ENCODE measurements around the gene ELMO1.

ELMO1 gene

GRCh38 chr7:37070471-37070870 lies 378.2 kb downstream of the ELMO1 start:
- no peak for TF ChIP-seq CTCF (conservative IDR thresholded peaks at IDR 0.05; ENCODE audit: low read depth)
- no peak overlapping the region for H3K27ac ChIP-seq
- no peak for DNase-seq (ENCODE audit: low spot score)
- ChIA-PET POLR2A (ENCODE audit: low non-redundant PET) (no interaction called here), CTCF (no interaction called here)

- CTCF ChIA-PET: no interaction called here
- POLR2A ChIA-PET (ENCODE audit: low non-redundant PET): no interaction called here
- DNase-seq (ENCODE audit: low spot score): no peak
- TF ChIP-seq CTCF (conservative IDR thresholded peaks at IDR 0.05; ENCODE audit: low read depth): no peak
- H3K27ac ChIP-seq: no peak overlapping the region
Observed at GRCh38 chr7:37070031-37070430, 378.6 kb downstream of the ELMO1 start.

- POLR2A ChIA-PET (ENCODE audit: low non-redundant PET): no interaction called here
- H3K27ac ChIP-seq: no peak overlapping the region
- no peak for TF ChIP-seq CTCF (conservative IDR thresholded peaks at IDR 0.05; ENCODE audit: low read depth)
Observed at GRCh38 chr7:37069336-37069735, 379.3 kb downstream of the ELMO1 start.

DNA sequence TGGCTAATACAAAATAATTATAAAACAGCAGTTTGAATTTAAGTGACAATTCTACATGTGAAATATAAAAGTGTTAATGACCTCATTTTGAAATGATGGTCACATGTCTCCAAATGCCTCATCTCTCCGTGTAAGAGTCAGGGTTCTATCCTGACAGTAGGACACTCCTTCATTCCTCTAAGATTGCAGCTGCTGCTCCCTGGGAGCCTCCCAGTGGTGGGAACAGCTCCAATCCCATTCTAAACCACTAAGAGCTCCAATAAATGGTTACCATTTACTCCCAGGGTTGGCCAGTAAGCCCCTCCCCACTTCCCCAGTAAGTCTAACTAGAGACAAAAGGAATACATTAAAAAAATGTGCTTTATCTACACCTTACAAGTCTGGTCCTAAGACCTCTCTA lies 379.8 kb downstream of the ELMO1 start:
- no peak for TF ChIP-seq CTCF (conservative IDR thresholded peaks at IDR 0.05; ENCODE audit: low read depth)
- POLR2A ChIA-PET (ENCODE audit: low non-redundant PET): no interaction called here
- CTCF ChIA-PET: no interaction called here
- H3K27ac ChIP-seq: no peak overlapping the region
- no peak for DNase-seq (ENCODE audit: low spot score)

More at GRCh38 chr7:37069336-37069735, 379.3 kb downstream of the ELMO1 start:
- CTCF ChIA-PET: no interaction called here
- no peak for DNase-seq (ENCODE audit: low spot score)

DNA sequence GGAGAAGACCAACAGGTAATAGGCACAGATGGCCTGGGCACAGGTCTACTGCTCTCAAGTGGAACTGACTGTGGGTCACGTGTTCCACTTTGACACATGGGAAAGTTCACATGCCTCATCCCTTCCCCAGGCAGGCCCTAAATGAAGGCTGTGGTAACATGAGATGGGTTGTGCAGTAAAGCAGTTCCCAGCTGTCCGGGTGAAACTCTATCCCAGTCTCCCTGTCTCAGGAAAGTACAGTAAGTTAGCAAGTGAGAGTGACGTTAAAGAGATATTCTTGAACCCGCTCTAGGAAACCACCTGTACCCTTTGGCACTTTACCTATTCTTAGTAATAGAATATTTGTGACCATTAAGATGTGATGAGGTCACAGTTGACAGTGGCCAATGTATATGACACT lies 380.6 kb downstream of the ELMO1 start:
- CTCF ChIA-PET: interaction anchor here (0.6 kb wide), 1 partner anchor 114 kb away, joined by 3 read pairs; no protein-coding TSS in a partner anchor
- no peak for DNase-seq (ENCODE audit: low spot score)
- H3K27ac ChIP-seq: no peak overlapping the region
- no peak for TF ChIP-seq CTCF (conservative IDR thresholded peaks at IDR 0.05; ENCODE audit: low read depth)
- POLR2A ChIA-PET (ENCODE audit: low non-redundant PET): no interaction called here

DNA sequence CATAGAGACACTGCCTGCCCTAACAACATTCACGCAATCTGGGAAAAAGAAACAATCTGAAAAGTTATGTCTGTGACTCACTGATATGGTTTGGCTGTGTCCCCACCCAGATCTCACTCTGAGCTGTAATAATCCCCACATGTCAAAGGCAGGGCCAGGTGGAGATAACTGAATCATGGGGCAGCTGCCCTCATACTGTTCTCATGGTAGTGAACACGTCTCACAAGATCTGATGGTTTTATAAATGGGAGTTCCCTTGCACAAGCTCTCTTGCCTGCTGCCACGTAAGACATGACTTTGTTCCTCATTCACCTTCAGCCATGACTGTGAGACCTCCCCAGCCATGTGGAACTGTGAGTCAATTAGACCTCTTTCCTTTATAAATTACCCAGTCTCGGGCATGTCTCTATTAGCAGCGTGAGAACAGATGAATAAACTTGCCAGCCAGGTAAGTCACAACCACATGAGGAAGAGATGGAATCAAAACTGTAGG lies 382.8 kb downstream of the ELMO1 start:
- ChIA-PET POLR2A (ENCODE audit: low non-redundant PET) (no interaction called here), CTCF (no interaction called here)
- no peak overlapping the region for H3K27ac ChIP-seq
- DNase-seq (ENCODE audit: low spot score): no peak
- TF ChIP-seq CTCF (conservative IDR thresholded peaks at IDR 0.05; ENCODE audit: low read depth): no peak

- no peak for DNase-seq (ENCODE audit: low spot score)
- CTCF ChIA-PET: interaction anchor here (0.6 kb wide), 1 partner anchor 54 kb away, joined by 3 read pairs; no protein-coding TSS in a partner anchor
- POLR2A ChIA-PET (ENCODE audit: low non-redundant PET): no interaction called here
- TF ChIP-seq CTCF (conservative IDR thresholded peaks at IDR 0.05; ENCODE audit: low read depth): no peak
- H3K27ac ChIP-seq: no peak overlapping the region
Observed at GRCh38 chr7:37062560-37062859, 386.2 kb downstream of the ELMO1 start.
